K562 (cell line): ENCODE data around the gene MYL6B. TPM values are rescaled to one million over a fixed set of nuclear protein-coding genes. Genes with fewer than 3 reads are reported as not detected.

ENCODE experiments used
- ATAC-seq: fragments of 200-7000 bp; cut with Tn5 transposase; 3 replicates; pipeline ENCODE4 v1.9.1; 2020; ENCODE audit warnings: moderate library complexity
- BruUV-seq: library from RNA; stranded (reverse); fragments of 400-500 nt; replicated peaks from 2 replicates; lab custom pipeline; 2021; lab: Mats Ljungman, UMichigan
- CTCF ChIA-PET: fragments of 300-600 bp; formaldehyde crosslinking; extraction: SDS; loops from one replicate; lab custom pipeline; 2021; ENCODE audit warnings: low intra/inter-chr PET ratio; lab: Yijun Ruan, JAX
- POLR2A ChIA-PET: fragments of 300-600, 350-650 bp; sonication (Branson Sonifier 250); formaldehyde crosslinking; extraction: SDS; loops from one replicate; lab custom pipeline; 2021; ENCODE audit warnings: antibody characterized with exemption, inconsistent platforms; lab: Yijun Ruan, JAX
- DNase-seq, 4 experiments: peaks; one replicate each; pipeline versions ENCODE4 v3.0.0 to v3.0.0-alpha.2; 2011 to 2018; ENCODE audit warnings: low spot score in 3 of 4, mixed read lengths in 3 of 4; ENCODE audit errors: extremely low read depth in 1 of 4
- FAIRE-seq: peaks from 2 replicates; lab custom pipeline; 2011; peaks lifted over from hg19 to GRCh38; lab: Jason Lieb, UNC
- H2AFZ ChIP-seq: 2 replicates; pipeline ENCODE4 v1.6.0; 2011; ENCODE audit warnings: low read depth, low read length, control low read depth, inconsistent platforms
- H3K27ac ChIP-seq: fragments of 200-600 bp; 3 replicates; pipeline ENCODE4 v1.8.0; 2011; ENCODE audit warnings: low read depth, mild to moderate bottlenecking, control low read depth, inconsistent platforms, low read length, moderate library complexity, mixed read lengths; ENCODE audit errors: extremely low read depth
- H3K27me3 ChIP-seq, 2 experiments: fragments of 300-600 bp in 1 of 2; 2 replicates in 1 of 2; 3 replicates in 1 of 2; pipeline versions ENCODE4 v1.6.0 to v1.8.0; 2011; ENCODE audit warnings: inconsistent platforms in 2 of 2, low read length in 2 of 2, mild to moderate bottlenecking in 1 of 2, mixed read lengths in 1 of 2, moderate library complexity in 1 of 2; ENCODE audit not compliant: control insufficient read depth in 2 of 2, insufficient read depth in 2 of 2
- H3K36me3 ChIP-seq: fragments of 300-600 bp; 3 replicates; pipeline ENCODE4 v1.8.0; 2011; ENCODE audit warnings: mild to moderate bottlenecking, low read length, inconsistent platforms; ENCODE audit not compliant: control insufficient read depth, insufficient read depth
- H3K4me1 ChIP-seq, 2 experiments: fragments of 200-600 bp in 1 of 2; replicated peaks in 1 of 2; 2 replicates in 1 of 2; 3 replicates in 1 of 2; pipeline versions ENCODE4 v1.5.1 to v1.8.0; 2011; ENCODE audit warnings: inconsistent platforms in 2 of 2, low read length in 2 of 2, mild to moderate bottlenecking in 1 of 2, mixed read lengths in 1 of 2, moderate library complexity in 1 of 2; ENCODE audit not compliant: control insufficient read depth in 2 of 2, insufficient read depth in 2 of 2
- H3K4me2 ChIP-seq: 2 replicates; pipeline ENCODE4 v1.6.1; 2011; ENCODE audit warnings: low read length, control low read depth, inconsistent platforms, mixed read lengths; ENCODE audit not compliant: insufficient read depth
- H3K4me3 ChIP-seq: fragments of 200-600 bp; sonication (generic), shearing (Covaris generic); 2 replicates; pipeline ENCODE4 v1.5.1; 2016; ENCODE audit warnings: control low read depth, inconsistent platforms
- H3K79me2 ChIP-seq: fragments of 200-600 bp; 3 replicates; pipeline ENCODE4 v1.8.0; 2011; ENCODE audit warnings: low read length, inconsistent platforms; ENCODE audit not compliant: control insufficient read depth, insufficient read depth
- H3K9ac ChIP-seq, 2 experiments: 2 replicates each; pipeline versions ENCODE4 v1.6.0 to v1.6.1; 2011; ENCODE audit warnings: low read depth in 2 of 2, low read length in 2 of 2, control low read depth in 1 of 2, inconsistent platforms in 1 of 2, mild to moderate bottlenecking in 1 of 2, mixed read lengths in 1 of 2; ENCODE audit not compliant: insufficient read depth in 1 of 2
- H3K9me1 ChIP-seq: one replicate; pipeline ENCODE4 v1.6.0; 2011; ENCODE audit warnings: inconsistent platforms, mild to moderate bottlenecking, low read length, moderate library complexity; ENCODE audit not compliant: control insufficient read depth, insufficient read depth
- H3K9me3 ChIP-seq: replicated peaks from 2 replicates; pipeline ENCODE4 v1.5.1; 2011; ENCODE audit warnings: low read depth, low read length, inconsistent platforms; ENCODE audit not compliant: control insufficient read depth, insufficient read depth
- H4K20me1 ChIP-seq: replicated peaks from 2 replicates; pipeline ENCODE4 v1.6.1; 2011; ENCODE audit warnings: low read length, inconsistent platforms, mixed read lengths; ENCODE audit not compliant: control insufficient read depth, insufficient read depth
- ARID3A ChIP-seq: IDR thresholded peaks from 2 replicates; pipeline ENCODE4 v1.6.1; 2012; ENCODE audit warnings: low read depth, low read length, improper control_type of control experiment, borderline replicate concordance
- CHD4 ChIP-seq: fragments of 200-600 bp; sonication (generic); IDR thresholded peaks from 3 replicates; pipeline ENCODE4 v1.6.1; 2012; ENCODE audit warnings: low read depth, mild to moderate bottlenecking, mixed read lengths, low read length, inconsistent platforms; ENCODE audit not compliant: insufficient read depth, insufficient replicate concordance, poor library complexity, severe bottlenecking
- CREBBP ChIP-seq: IDR thresholded peaks from one replicate; pipeline ENCODE4 v1.6.1; 2012; ENCODE audit warnings: low read depth, mild to moderate bottlenecking, control low read depth, inconsistent platforms, low read length
- MAZ ChIP-seq, 2 experiments: fragments of 450-650 bp in 1 of 2; sonication (generic) in 1 of 2; formaldehyde crosslinking; IDR thresholded peaks in 1 of 2; conservative IDR thresholded peaks in 1 of 2; 2 replicates each; pipeline versions ENCODE4 v1.4.0 to v1.5.0; 2020; ENCODE audit warnings: mild to moderate bottlenecking in 1 of 2, missing genetic modification reagents in 1 of 2
- POLR2AphosphoS5 ChIP-seq: IDR thresholded peaks from 2 replicates; pipeline ENCODE4 v1.6.1; 2011; ENCODE audit warnings: mild to moderate bottlenecking, low read depth, low read length, moderate library complexity; ENCODE audit not compliant: control insufficient read depth, insufficient read depth
- SUPT5H ChIP-seq: fragments of 450-650 bp; IDR thresholded peaks from 2 replicates; pipeline ENCODE4 v1.6.1; 2016
- TAF1 ChIP-seq: IDR thresholded peaks from 2 replicates; pipeline ENCODE4 v1.6.1; 2011; ENCODE audit warnings: mild to moderate bottlenecking, low read length, moderate library complexity; ENCODE audit not compliant: insufficient read depth, control insufficient read depth, severe bottlenecking; ENCODE audit errors: extremely low read depth
- WHSC1 ChIP-seq: IDR thresholded peaks from one replicate; pipeline ENCODE4 v1.6.1; 2012; ENCODE audit warnings: low read length, control low read depth, inconsistent platforms
- ZC3H4 ChIP-seq: sonication (generic); formaldehyde crosslinking; IDR thresholded peaks from 2 replicates; pipeline ENCODE4 v1.9.0; 2021; ENCODE audit warnings: missing genetic modification reagents, borderline replicate concordance
- ZNF561 ChIP-seq: fragments of 450-650 bp; formaldehyde crosslinking; conservative IDR thresholded peaks from 2 replicates; pipeline ENCODE4 v1.4.0; 2020; ENCODE audit warnings: mild to moderate bottlenecking, moderate library complexity
- WGBS: fragments of 100-300 bp; shearing (Covaris generic); methylation state at CpG from one replicate; pipeline ENCODE4 v1.1.6; 2016; ENCODE audit warnings: low coverage, mixed read lengths; ENCODE audit not compliant: insufficient coverage; ENCODE audit errors: missing lambda C conversion rate; 5-methylcytosine and 5-hydroxymethylcytosine counted together
- in situ Hi-C: fragments of 300-500 bp; cut with MboI; formaldehyde crosslinking; loops from 4 replicates; pipeline ENCODE4 v1.15.0; 2018; ENCODE audit warnings: inconsistent platforms, mixed read lengths
- intact Hi-C: fragments of 100-400 bp; cut with micrococcal nuclease; formaldehyde crosslinking; loops from 2 replicates; pipeline ENCODE4 v1.14.2; 2022
- polyA plus RNA-seq, 8 experiments: library from polyadenylated mRNA; depleted of rRNA in 4 of 8; stranded (reverse) in 5 of 8; unstranded in 3 of 8; fragments of >200 nt; fragmentation: Nextera tagmentation in 2 of 8; fragmentation: Illumina TruSeq in 1 of 8; extraction: Ambion mirVana in 2 of 8; extraction: Trizol in 1 of 8; gene quantifications; 2 replicates each; pipeline versions ENCODE4 v1.2.1 to v1.2.3, GENCODE V29; 2011 to 2014; ENCODE audit warnings: inconsistent platforms in 1 of 8, missing spikeins in 1 of 8
- total RNA-seq, 7 experiments: library from RNA; depleted of rRNA in 6 of 7; stranded (reverse); fragments of >200 nt in 6 of 7; fragmentation: Illumina TruSeq in 2 of 7; extraction: Trizol in 2 of 7; gene quantifications; 2 replicates each; pipeline versions ENCODE4 v1.2.1 to v1.2.3, GENCODE V29; 2011 to 2021; ENCODE audit warnings: low replicate concordance in 1 of 7
- TF ChIP-seq, protein P1 (sequence below): fragments of 250-450 bp; sonication (Bioruptor Pico); IDR thresholded peaks from 2 replicates; pipeline ENCODE4 v1.5.0; 2020; ENCODE audit warnings: mild to moderate bottlenecking
- TF ChIP-seq, protein P2 (sequence below), 2 experiments: fragments of 450-650 bp; IDR thresholded peaks; 2 replicates each; pipeline ENCODE4 v1.6.1; 2016
- TF ChIP-seq, protein P3 (sequence below), 2 experiments: IDR thresholded peaks; 2 replicates each; pipeline ENCODE4 v1.6.1; 2011; ENCODE audit warnings: borderline replicate concordance in 1 of 2, control low read depth in 1 of 2, low read depth in 1 of 2, low read length in 1 of 2, mild to moderate bottlenecking in 1 of 2, mixed read lengths in 1 of 2, moderate library complexity in 1 of 2; ENCODE audit not compliant: insufficient read depth in 1 of 2, insufficient read length in 1 of 2, poor library complexity in 1 of 2, severe bottlenecking in 1 of 2; ENCODE audit errors: extremely low read depth in 1 of 2
- TF ChIP-seq, protein P4 (sequence below): fragments of 250-450 bp; sonication (Bioruptor Pico); IDR thresholded peaks from 2 replicates; pipeline ENCODE4 v1.8.0; 2021; ENCODE audit warnings: moderate library complexity, mild to moderate bottlenecking, inconsistent platforms

MYL6B gene
- total and polyA plus RNA-seq, 9 of the 15 experiments (the other 6 are each of a cell fraction or from before 2014, with no cell fraction given) = 42.8 to 77.3 (median 68.6) TPM

- BruUV-seq = no TSS peak
- no peak for ATAC-seq
- peaks cover 25 to 34% of the 10 kb centered on the region in 2 experiments; a peak in 4 of 5 replicates for H3K4me1 ChIP-seq
- H3K36me3 ChIP-seq = peaks cover 72% of the 10 kb centered on the region
- peak overlapping the region; percentile 98; the same call in 2 of the 3 replicates for H3K27ac ChIP-seq
- 76% methylated on average over 7 of the region's 7 CpGs for WGBS
- DNase-seq = no peak
- peaks cover 3% of the 10 kb centered on the region for H3K9me1 ChIP-seq
- no peaks in the 10 kb centered on the region for H3K27me3 ChIP-seq
- in situ Hi-C loops (no loop called here), intact Hi-C loops (no loop called here)
- peak overlapping the region; percentile 90; the same call in 1 of the 2 replicates for H3K4me3 ChIP-seq
- peaks cover 40% of the 10 kb centered on the region for H3K79me2 ChIP-seq
- H3K4me2 ChIP-seq = peak overlapping the region; percentile 80
- no peak overlapping the region for H2AFZ ChIP-seq
- ChIA-PET POLR2A (interaction anchor here (0.6 to 8.9 kb wide), 17 partner anchors 9 to 460 kb away, joined by 3 to 124 read pairs (median 7); partner anchors contain the start of genes ESYT1, MYL6B, RNF41 and RPL41), CTCF (no interaction called here)
- H3K9me3 ChIP-seq = no peaks in the 10 kb centered on the region
- H3K9ac ChIP-seq = peak overlapping the region; percentile 67 to 98; a peak in 3 of 4 replicates
- no peak for FAIRE-seq
- peaks cover 34% of the 10 kb centered on the region; the same call in 1 of the 2 replicates for H4K20me1 ChIP-seq
- TF ChIP-seq, protein P1, sequence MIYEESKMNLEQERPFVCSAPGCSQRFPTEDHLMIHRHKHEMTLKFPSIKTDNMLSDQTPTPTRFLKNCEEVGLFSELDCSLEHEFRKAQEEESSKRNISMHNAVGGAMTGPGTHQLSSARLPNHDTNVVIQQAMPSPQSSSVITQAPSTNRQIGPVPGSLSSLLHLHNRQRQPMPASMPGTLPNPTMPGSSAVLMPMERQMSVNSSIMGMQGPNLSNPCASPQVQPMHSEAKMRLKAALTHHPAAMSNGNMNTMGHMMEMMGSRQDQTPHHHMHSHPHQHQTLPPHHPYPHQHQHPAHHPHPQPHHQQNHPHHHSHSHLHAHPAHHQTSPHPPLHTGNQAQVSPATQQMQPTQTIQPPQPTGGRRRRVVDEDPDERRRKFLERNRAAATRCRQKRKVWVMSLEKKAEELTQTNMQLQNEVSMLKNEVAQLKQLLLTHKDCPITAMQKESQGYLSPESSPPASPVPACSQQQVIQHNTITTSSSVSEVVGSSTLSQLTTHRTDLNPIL (CRISPR knock-in tag) = no peak
- peak; percentile 52 for TF ChIP-seq SUPT5H
- TF ChIP-seq ARID3A = no peak
- TF ChIP-seq, protein P2, sequence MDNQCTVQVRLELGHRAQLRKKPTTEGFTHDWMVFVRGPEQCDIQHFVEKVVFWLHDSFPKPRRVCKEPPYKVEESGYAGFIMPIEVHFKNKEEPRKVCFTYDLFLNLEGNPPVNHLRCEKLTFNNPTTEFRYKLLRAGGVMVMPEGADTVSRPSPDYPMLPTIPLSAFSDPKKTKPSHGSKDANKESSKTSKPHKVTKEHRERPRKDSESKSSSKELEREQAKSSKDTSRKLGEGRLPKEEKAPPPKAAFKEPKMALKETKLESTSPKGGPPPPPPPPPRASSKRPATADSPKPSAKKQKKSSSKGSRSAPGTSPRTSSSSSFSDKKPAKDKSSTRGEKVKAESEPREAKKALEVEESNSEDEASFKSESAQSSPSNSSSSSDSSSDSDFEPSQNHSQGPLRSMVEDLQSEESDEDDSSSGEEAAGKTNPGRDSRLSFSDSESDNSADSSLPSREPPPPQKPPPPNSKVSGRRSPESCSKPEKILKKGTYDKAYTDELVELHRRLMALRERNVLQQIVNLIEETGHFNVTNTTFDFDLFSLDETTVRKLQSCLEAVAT (IDR thresholded peaks at IDR 0.05) = no peak
- TF ChIP-seq ZNF561 (CRISPR knock-in tag) = no peak
- TF ChIP-seq, protein P3, sequence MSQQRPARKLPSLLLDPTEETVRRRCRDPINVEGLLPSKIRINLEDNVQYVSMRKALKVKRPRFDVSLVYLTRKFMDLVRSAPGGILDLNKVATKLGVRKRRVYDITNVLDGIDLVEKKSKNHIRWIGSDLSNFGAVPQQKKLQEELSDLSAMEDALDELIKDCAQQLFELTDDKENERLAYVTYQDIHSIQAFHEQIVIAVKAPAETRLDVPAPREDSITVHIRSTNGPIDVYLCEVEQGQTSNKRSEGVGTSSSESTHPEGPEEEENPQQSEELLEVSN (IDR thresholded peaks at IDR 0.05; ENCODE audit: borderline replicate concordance in 1 of 2, extremely low read depth in 1 of 2, insufficient read depth in 1 of 2, insufficient read length in 1 of 2, low read depth in 1 of 2, low read length in 1 of 2, poor library complexity in 1 of 2, severe bottlenecking in 1 of 2) = no peak
- peak; percentile 24; the same call in 1 of the 2 replicates for TF ChIP-seq POLR2AphosphoS5
- TF ChIP-seq WHSC1 = no peak
- no peak for TF ChIP-seq CHD4
- TF ChIP-seq ZC3H4 (CRISPR knock-in tag) = peak; percentile 9; the same call in 1 of the 2 replicates
- TF ChIP-seq, protein P4, sequence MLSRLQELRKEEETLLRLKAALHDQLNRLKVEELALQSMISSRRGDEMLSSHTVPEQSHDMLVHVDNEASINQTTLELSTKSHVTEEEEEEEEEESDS = no peak
- 0 out of 4 replicates have a peak, but pooled peaks of 1 of the 2 experiments have one; percentile 9 for TF ChIP-seq MAZ (CRISPR knock-in tag; conservative IDR thresholded peaks at IDR 0.05 in 1 of 2, IDR thresholded peaks at IDR 0.05 in 1 of 2)
- no peak for TF ChIP-seq TAF1
- TF ChIP-seq CREBBP = no peak
Observed at GRCh38 chr12:56160193-56160763, 7.9 kb downstream of the MYL6B start.
